Activated CD8-positive, alpha-beta memory T cell treated with anti-CD3 and anti-CD28 coated beads, Interleukin-2, amount 10 ng/mL, durations not matched to agents 7 days and 5 days (primary cell): ENCODE data around the gene MAMDC4. TPM values are rescaled to one million over a fixed set of nuclear protein-coding genes. Genes with fewer than 3 reads are reported as not detected.

Experiments
- ATAC-seq: fragments of 150-1000 bp; cut with Tn5 transposase; one replicate; pipeline ENCODE4 v1.10.0; 2021; ENCODE audit warnings: moderate library complexity
- CTCF ChIA-PET: fragments of 350-600 bp; sonication (Branson Sonifier 250); formaldehyde crosslinking; loops from one replicate; lab custom pipeline; 2021; ENCODE audit warnings: antibody characterized with exemption; lab: Charles Lee
- DNase-seq: peaks from one replicate; pipeline ENCODE4 v3.0.0-alpha.2; 2020
- H3K27ac Mint-ChIP-seq: one replicate; pipeline ENCODE4 v1.8.0; 2021; ENCODE audit warnings: mild to moderate bottlenecking, mixed read lengths
- H3K27me3 Mint-ChIP-seq: one replicate; pipeline ENCODE4 v1.8.0; 2021; ENCODE audit warnings: mixed read lengths
- H3K36me3 Mint-ChIP-seq: one replicate; pipeline ENCODE4 v1.8.0; 2021; ENCODE audit warnings: mild to moderate bottlenecking, mixed read lengths
- H3K4me1 Mint-ChIP-seq: one replicate; pipeline ENCODE4 v1.8.0; 2021; ENCODE audit warnings: mixed read lengths
- H3K4me3 Mint-ChIP-seq: one replicate; pipeline ENCODE4 v1.8.0; 2021; ENCODE audit warnings: mild to moderate bottlenecking, moderate library complexity, mixed read lengths
- H3K9me3 Mint-ChIP-seq: one replicate; pipeline ENCODE4 v1.8.0; 2022; ENCODE audit warnings: low read depth, mixed read lengths
- total RNA-seq, 2 experiments: library from RNA; stranded (reverse); gene quantifications; one replicate each; pipeline ENCODE4 v1.2.3, GENCODE V29; 2021

MAMDC4 gene
- total RNA-seq, 2 experiments from 2014 or later = 13.4 to 15.5 TPM

GRCh38 chr9:136896027-136896426 is 43.9 kb downstream of the MAMDC4 start:
- Mint-ChIP-seq H3K4me1 (peaks cover 29% of the 10 kb centered on the region), H3K4me3 (no peak overlapping the region), H3K9me3 (no peaks in the 10 kb centered on the region), H3K27ac (peak overlapping the region; percentile 56), H3K27me3 (no peaks in the 10 kb centered on the region), H3K36me3 (peaks cover 29% of the 10 kb centered on the region)
- ATAC-seq (no peak), DNase-seq (no peak)
- CTCF ChIA-PET = no interaction called here

DNA sequence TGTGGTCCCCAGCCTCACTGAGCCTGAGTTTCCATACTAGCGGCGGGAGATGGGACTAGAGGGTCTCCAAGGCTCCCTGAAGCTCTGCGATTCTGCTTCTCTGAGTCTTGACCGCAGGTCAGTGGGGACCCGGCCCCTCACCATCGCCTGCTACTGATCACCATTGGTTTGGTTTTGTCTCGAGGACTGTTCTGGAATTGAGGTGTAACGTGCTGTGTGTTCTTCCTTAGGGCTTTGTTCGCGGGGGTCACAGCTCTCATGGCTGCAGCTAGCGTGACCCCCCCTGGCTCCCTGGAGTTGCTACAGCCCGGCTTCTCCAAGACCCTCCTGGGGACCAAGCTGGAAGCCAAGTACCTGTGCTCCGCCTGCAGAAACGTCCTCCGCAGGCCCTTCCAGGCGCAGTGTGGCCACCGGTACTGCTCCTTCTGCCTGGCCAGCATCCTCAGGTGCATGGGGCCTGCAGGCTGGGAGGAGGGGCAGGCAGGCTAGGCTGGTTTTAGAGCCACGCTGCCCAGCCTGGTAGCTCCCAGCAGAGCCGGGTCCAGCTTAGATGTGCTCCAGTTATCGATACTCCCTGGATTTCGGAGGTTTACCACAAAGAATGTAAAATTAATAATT is 46.4 kb downstream of the MAMDC4 start:
- H3K4me1 Mint-ChIP-seq = peaks cover 51% of the 10 kb centered on the region
- CTCF ChIA-PET = interaction anchor here (0.9 kb wide), 1 partner anchor 137 kb away, joined by 4 read pairs; no protein-coding TSS in a partner anchor
- H3K4me3 Mint-ChIP-seq = no peak overlapping the region
- H3K27ac Mint-ChIP-seq = peak overlapping the region; percentile 36
- H3K36me3 Mint-ChIP-seq = peaks cover 36% of the 10 kb centered on the region
- no peaks in the 10 kb centered on the region for H3K9me3 Mint-ChIP-seq
- ATAC-seq (no peak), DNase-seq (no peak)
- H3K27me3 Mint-ChIP-seq = no peaks in the 10 kb centered on the region

- H3K36me3 Mint-ChIP-seq = peaks cover 39% of the 10 kb centered on the region
- H3K9me3 Mint-ChIP-seq = no peaks in the 10 kb centered on the region
- CTCF ChIA-PET = interaction anchor here (0.9 kb wide), 2 partner anchors 12 to 136 kb away, joined by 4 read pairs; no protein-coding TSS in a partner anchor
- H3K27ac Mint-ChIP-seq = peak overlapping the region; percentile 76
- H3K27me3 Mint-ChIP-seq = no peaks in the 10 kb centered on the region
- no peak overlapping the region for H3K4me3 Mint-ChIP-seq
- ATAC-seq = no peak
- H3K4me1 Mint-ChIP-seq = peaks cover 53% of the 10 kb centered on the region
- DNase-seq = no peak
These were observed 47.0 kb downstream of the MAMDC4 start for GRCh38 chr9:136899196-136899595.

- Mint-ChIP-seq H3K27ac (peak overlapping the region; percentile 90), H3K36me3 (peaks cover 41% of the 10 kb centered on the region), H3K9me3 (no peaks in the 10 kb centered on the region), H3K4me1 (peaks cover 50% of the 10 kb centered on the region), H3K27me3 (no peaks in the 10 kb centered on the region), H3K4me3 (no peak overlapping the region)
- no peak for ATAC-seq
- CTCF ChIA-PET = interaction anchor here (0.8 to 2.0 kb wide), 2 partner anchors 12 to 168 kb away, joined by 3 to 6 read pairs; no protein-coding TSS in a partner anchor
- DNase-seq = no peak
These were observed 48.4 kb downstream of the MAMDC4 start for GRCh38 chr9:136900556-136900955.

DNA sequence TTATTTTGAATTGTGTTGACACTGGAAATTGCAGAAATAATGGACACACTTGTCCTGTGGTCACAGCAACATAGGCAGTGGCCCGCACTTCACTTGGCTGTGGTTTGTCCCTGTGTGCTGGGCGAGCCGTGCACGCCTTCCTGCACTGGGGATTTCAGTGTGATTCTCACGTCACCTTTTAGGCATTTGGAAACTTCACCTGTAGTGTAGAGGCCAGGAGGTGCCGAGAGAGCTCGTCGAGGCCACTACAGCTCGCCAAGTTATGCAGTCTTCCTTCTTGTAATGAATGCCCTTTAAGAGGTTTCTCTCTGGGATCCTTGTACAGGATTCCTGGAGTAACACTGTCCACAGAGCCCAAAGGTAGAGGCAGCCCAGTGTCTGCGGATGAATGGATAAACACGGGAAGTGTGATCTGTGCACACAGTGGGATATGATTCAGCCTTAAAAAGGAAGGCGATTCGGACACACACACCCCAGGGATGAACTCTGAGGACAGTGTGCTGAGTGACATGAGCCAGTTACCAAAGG is 48.9 kb downstream of the MAMDC4 start:
- Mint-ChIP-seq H3K9me3 (no peaks in the 10 kb centered on the region), H3K4me1 (peaks cover 48% of the 10 kb centered on the region), H3K27me3 (no peaks in the 10 kb centered on the region), H3K36me3 (peaks cover 44% of the 10 kb centered on the region), H3K27ac (peak overlapping the region; percentile 90), H3K4me3 (peak overlapping the region; percentile 59)
- CTCF ChIA-PET = interaction anchor here (0.5 to 2.3 kb wide), 6 partner anchors 12 to 167 kb away, joined by 3 to 14 read pairs (median 6); partner anchors contain the start of genes AJM1 and TRAF2
- no peak for DNase-seq
- no peak for ATAC-seq

- DNase-seq (peak; percentile 88), ATAC-seq (peak; percentile 78)
- Mint-ChIP-seq H3K9me3 (no peaks in the 10 kb centered on the region), H3K27ac (peak overlapping the region; percentile 90), H3K27me3 (no peaks in the 10 kb centered on the region), H3K4me1 (peaks cover 47% of the 10 kb centered on the region), H3K36me3 (peaks cover 50% of the 10 kb centered on the region), H3K4me3 (peak overlapping the region; percentile 59)
- CTCF ChIA-PET = interaction anchor here (0.5 to 2.3 kb wide), 11 partner anchors 11 to 166 kb away, joined by 3 to 14 read pairs (median 6); partner anchors contain the start of genes AJM1, C8G, CLIC3 and FBXW5
These were observed 49.5 kb downstream of the MAMDC4 start for GRCh38 chr9:136901516-136902258.

DNA sequence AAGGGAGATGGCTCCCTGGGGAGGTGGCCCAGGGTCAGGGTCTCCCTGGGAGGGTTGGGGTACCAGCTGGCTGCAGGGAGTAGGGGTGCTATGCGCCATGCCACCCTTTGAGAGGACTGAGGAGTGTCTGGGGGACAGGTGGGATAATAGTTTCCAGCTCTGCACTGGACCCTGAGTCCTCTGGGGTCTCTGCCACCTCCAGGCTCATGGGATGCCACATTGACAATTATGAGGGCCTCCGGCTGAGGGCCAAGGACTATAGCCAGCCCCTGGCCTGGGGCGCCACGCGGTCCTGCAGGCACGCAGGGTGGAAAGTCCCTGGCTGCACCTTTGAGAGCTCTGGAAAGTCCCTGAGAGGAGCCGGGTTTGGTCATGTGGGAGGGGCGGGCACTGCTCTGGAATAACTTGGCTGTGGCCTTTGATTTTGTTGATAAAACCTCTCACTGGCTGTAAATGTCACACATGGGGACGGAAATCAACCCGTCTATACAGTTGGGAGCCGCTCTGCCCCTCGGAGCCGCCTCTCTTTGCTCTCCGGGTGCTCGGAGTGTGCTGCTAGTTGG is 50.2 kb downstream of the MAMDC4 start:
- DNase-seq (peak; percentile 88), ATAC-seq (peak; percentile 83)
- H3K27ac Mint-ChIP-seq = peak overlapping the region; percentile 90
- peaks cover 43% of the 10 kb centered on the region for H3K4me1 Mint-ChIP-seq
- H3K4me3 Mint-ChIP-seq = peak overlapping the region; percentile 59
- H3K36me3 Mint-ChIP-seq = peaks cover 55% of the 10 kb centered on the region
- no peaks in the 10 kb centered on the region for H3K27me3 Mint-ChIP-seq
- CTCF ChIA-PET = interaction anchor here (0.9 to 2.3 kb wide), 9 partner anchors 16 to 133 kb away, joined by 3 to 14 read pairs (median 6); partner anchors contain the start of genes AJM1, C8G, CLIC3 and FBXW5
- H3K9me3 Mint-ChIP-seq = no peaks in the 10 kb centered on the region

GRCh38 chr9:136903041-136903554 is 51.0 kb downstream of the MAMDC4 start:
- H3K9me3 Mint-ChIP-seq = no peaks in the 10 kb centered on the region
- H3K4me3 Mint-ChIP-seq = no peak overlapping the region
- peaks cover 62% of the 10 kb centered on the region for H3K36me3 Mint-ChIP-seq
- H3K27ac Mint-ChIP-seq = peak overlapping the region; percentile 90
- peaks cover 43% of the 10 kb centered on the region for H3K4me1 Mint-ChIP-seq
- CTCF ChIA-PET = interaction anchor here (0.7 to 2.3 kb wide), 8 partner anchors 22 to 132 kb away, joined by 3 to 14 read pairs (median 6); partner anchors contain the start of genes AJM1, C8G and FBXW5
- H3K27me3 Mint-ChIP-seq = no peaks in the 10 kb centered on the region
- DNase-seq (no peak), ATAC-seq (no peak)

DNA sequence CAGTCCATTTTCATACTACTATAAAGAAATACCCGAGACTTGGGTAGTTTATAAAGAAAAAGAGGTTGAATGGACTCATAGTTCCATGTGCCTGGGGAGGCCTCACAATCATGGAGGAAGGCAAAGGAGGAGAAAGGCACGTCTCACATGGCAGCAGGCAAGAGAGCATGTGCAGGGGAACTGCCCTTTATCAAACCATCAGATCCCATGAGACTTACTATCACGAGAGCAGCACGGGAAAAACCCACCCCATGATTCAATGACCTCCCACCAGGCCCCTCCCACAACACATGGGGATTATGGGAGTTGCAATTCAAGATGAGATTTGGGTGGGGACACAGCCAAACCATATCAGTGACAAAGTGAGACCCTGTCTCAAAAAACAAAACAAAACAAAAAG is 54.1 kb downstream of the MAMDC4 start:
- H3K27me3 Mint-ChIP-seq = no peaks in the 10 kb centered on the region
- no peaks in the 10 kb centered on the region for H3K9me3 Mint-ChIP-seq
- peaks cover 27% of the 10 kb centered on the region for H3K4me1 Mint-ChIP-seq
- peaks cover 55% of the 10 kb centered on the region for H3K36me3 Mint-ChIP-seq
- no peak overlapping the region for H3K4me3 Mint-ChIP-seq
- CTCF ChIA-PET = no interaction called here
- DNase-seq (no peak), ATAC-seq (no peak)
- no peak overlapping the region for H3K27ac Mint-ChIP-seq

- no peak overlapping the region for H3K27ac Mint-ChIP-seq
- ATAC-seq = no peak
- no peak overlapping the region for H3K4me3 Mint-ChIP-seq
- CTCF ChIA-PET = no interaction called here
- peaks cover 50% of the 10 kb centered on the region for H3K36me3 Mint-ChIP-seq
- no peaks in the 10 kb centered on the region for H3K9me3 Mint-ChIP-seq
- no peaks in the 10 kb centered on the region for H3K27me3 Mint-ChIP-seq
- DNase-seq = no peak
- peaks cover 17% of the 10 kb centered on the region for H3K4me1 Mint-ChIP-seq
These were observed 55.1 kb downstream of the MAMDC4 start for GRCh38 chr9:136907011-136907914.
